Measurements from ENCODE around the gene DNAL4.
A peak's percentile ranks its signal among the peaks of the same experiment; 100 is the strongest.

Gene DNAL4

GRCh38 chr22:38735126-38735464, 58.8 kb downstream of the DNAL4 start:
- Histone ChIP-seq H3K9me3 (ENCODE audit: low read length) (no peaks in the 10 kb centered on the region), H3K27me3 (ENCODE audit: control insufficient read depth in 1 of 2, insufficient read depth in 2 of 2, low read length in 2 of 2) (no peaks in the 10 kb centered on the region), H3K4me1 (ENCODE audit: insufficient read depth, low read length) (peaks cover 31% of the 10 kb centered on the region), H3K36me3 (ENCODE audit: insufficient read depth, low read length) (peaks cover 82% of the 10 kb centered on the region), H3K9ac (ENCODE audit: low read length) (no peak overlapping the region), H3K4me3 (ENCODE audit: low read depth in 1 of 2, low read length in 2 of 2) (no peak overlapping the region), H3K27ac (ENCODE audit: low read depth, low read length) (no peak overlapping the region)

DNA sequence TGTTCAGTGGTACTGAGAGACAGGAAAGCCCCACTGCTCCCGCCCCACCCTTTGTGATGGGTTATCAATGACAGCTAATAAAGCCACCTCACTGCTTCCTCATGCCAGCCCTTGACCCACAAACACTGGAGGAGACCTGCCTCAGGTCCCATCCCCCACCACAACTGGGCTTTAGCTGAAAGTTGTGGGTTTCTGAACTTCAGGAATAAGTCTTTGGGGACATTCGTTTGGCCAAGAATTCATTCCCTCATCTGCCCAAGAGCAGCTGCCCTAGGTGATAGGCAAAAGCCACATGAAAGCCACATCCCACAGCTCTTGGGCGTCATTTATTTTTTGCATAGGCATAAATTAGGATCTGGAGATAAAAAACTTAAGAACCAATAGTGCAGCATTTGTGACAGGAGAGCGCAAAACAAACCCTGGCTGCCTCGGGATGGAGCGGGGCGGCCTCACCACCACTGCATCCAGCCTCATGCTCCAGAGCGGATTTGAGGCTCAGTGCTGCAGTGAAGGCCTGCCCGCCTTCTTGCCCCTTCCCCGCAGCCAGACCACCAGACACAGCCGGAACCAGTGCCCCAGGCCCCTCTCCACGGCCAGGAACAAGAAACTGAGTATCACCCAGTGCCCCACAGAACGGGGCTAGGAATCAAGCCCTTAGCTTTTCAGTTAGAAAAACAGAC, 59.4 kb downstream of the DNAL4 start:
- H3K27me3 ChIP-seq (ENCODE audit: control insufficient read depth in 1 of 2, insufficient read depth in 2 of 2, low read length in 2 of 2): no peaks in the 10 kb centered on the region
- peaks cover 82% of the 10 kb centered on the region for H3K36me3 ChIP-seq (ENCODE audit: insufficient read depth, low read length)
- H3K9me3 ChIP-seq (ENCODE audit: low read length): no peaks in the 10 kb centered on the region
- H3K4me3 ChIP-seq (ENCODE audit: low read depth in 1 of 2, low read length in 2 of 2): no peak overlapping the region
- peak overlapping the region; percentile 53 for H3K27ac ChIP-seq (ENCODE audit: low read depth, low read length)
- peak overlapping the region; percentile 14 for H3K9ac ChIP-seq (ENCODE audit: low read length)
- peaks cover 31% of the 10 kb centered on the region for H3K4me1 ChIP-seq (ENCODE audit: insufficient read depth, low read length)

DNA sequence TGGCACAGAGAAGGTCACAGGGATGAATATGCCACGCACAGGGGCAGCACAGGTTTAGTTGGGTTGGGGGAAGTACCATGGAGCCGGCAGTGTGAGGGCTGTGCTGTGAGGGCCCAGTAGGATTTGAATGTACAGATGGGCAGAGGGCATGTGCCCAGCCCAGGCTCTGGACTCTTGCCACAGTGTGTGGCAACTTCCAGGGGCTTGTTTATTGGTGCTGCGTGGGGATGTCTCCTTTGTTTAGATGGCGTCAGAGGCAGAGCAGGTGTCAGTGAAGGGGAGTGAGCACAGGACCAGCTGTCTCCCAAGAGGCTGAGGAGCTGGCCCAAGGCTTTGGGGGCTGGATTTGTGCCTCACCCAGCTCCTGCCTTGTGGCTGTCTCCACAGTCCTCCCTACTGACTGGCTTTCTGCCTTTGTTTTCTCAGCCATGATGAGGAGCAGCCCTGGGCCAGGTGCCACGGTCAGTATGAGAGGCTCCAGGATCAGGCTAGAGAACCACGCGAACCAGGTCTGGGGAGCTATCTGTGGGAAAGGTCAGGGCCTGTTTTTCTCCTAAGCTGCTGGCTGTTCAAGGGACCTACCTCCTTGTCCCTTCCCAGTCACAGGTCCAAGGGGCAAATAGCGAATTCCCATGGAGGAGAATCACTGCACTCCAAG, 60.1 kb downstream of the DNAL4 start:
- Histone ChIP-seq H3K4me3 (ENCODE audit: low read depth in 1 of 2, low read length in 2 of 2) (peak overlapping the region in 1 of 2 donors; percentile 24), H3K4me1 (ENCODE audit: insufficient read depth, low read length) (peaks cover 31% of the 10 kb centered on the region), H3K27ac (ENCODE audit: low read depth, low read length) (peak overlapping the region; percentile 53), H3K27me3 (ENCODE audit: control insufficient read depth in 1 of 2, insufficient read depth in 2 of 2, low read length in 2 of 2) (no peaks in the 10 kb centered on the region), H3K9me3 (ENCODE audit: low read length) (no peaks in the 10 kb centered on the region), H3K36me3 (ENCODE audit: insufficient read depth, low read length) (peaks cover 82% of the 10 kb centered on the region), H3K9ac (ENCODE audit: low read length) (peak overlapping the region; percentile 14)

DNA sequence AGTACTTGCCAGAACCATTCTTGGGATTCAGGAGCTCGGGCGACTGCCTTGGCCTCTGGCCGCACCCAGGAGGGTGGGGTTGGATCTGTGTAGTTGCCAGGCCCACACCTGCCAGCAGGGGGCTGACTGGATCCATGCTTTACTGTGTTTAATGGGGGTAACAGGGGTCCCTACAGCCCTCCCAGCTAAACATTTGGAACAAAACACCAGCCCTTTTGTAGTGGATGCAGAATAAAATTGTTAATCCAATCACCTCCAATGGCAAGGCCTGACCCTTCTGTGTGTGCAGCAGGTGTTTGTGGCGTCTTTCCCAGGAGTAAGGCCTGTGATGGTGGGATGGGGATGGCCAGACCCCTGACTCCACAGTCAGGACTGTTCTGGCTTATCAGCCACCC, 60.6 kb downstream of the DNAL4 start:
- Histone ChIP-seq H3K9ac (ENCODE audit: low read length) (no peak overlapping the region), H3K9me3 (ENCODE audit: low read length) (no peaks in the 10 kb centered on the region), H3K36me3 (ENCODE audit: insufficient read depth, low read length) (peaks cover 82% of the 10 kb centered on the region), H3K27me3 (ENCODE audit: control insufficient read depth in 1 of 2, insufficient read depth in 2 of 2, low read length in 2 of 2) (no peaks in the 10 kb centered on the region), H3K27ac (ENCODE audit: low read depth, low read length) (peak overlapping the region; percentile 53), H3K4me3 (ENCODE audit: low read depth in 1 of 2, low read length in 2 of 2) (peak overlapping the region in 1 of 2 donors; percentile 24), H3K4me1 (ENCODE audit: insufficient read depth, low read length) (peaks cover 31% of the 10 kb centered on the region)

DNA sequence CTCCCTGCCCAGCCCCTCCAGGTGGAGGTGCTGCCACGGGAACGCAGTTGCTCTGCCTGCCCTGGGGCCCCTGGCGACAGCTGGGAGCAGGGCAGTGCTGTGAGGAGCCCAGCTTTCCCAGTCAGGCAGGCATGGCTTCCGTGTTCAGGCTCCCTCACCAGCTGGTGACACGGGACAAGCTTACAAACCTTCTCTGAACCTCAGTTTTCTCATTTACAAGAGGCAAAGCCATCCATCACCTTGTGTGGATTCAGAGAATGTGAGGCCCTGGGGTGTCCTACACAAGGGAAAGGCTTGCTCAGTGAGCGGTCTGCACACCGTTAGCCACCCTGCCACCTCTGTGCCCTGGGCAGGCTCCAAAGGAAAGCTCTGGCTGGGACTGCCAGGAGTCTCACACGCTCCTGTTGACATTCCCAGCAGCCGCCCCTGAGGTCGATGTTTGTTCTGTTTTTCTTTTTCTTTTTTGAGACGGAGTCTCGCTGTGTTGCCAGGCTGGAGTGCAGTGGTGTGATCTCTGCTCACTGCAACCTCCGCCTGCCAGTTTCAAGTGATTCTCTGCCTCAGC, 61.6 kb downstream of the DNAL4 start:
- Histone ChIP-seq H3K36me3 (ENCODE audit: insufficient read depth, low read length) (peaks cover 82% of the 10 kb centered on the region), H3K4me3 (ENCODE audit: low read depth in 1 of 2, low read length in 2 of 2) (no peak overlapping the region), H3K27me3 (ENCODE audit: control insufficient read depth in 1 of 2, insufficient read depth in 2 of 2, low read length in 2 of 2) (no peaks in the 10 kb centered on the region), H3K9ac (ENCODE audit: low read length) (no peak overlapping the region), H3K4me1 (ENCODE audit: insufficient read depth, low read length) (peaks cover 31% of the 10 kb centered on the region), H3K27ac (ENCODE audit: low read depth, low read length) (peak overlapping the region; percentile 37), H3K9me3 (ENCODE audit: low read length) (no peaks in the 10 kb centered on the region)

- Histone ChIP-seq H3K9me3 (ENCODE audit: low read length) (no peaks in the 10 kb centered on the region), H3K27ac (ENCODE audit: low read depth, low read length) (peak overlapping the region; percentile 45), H3K4me3 (ENCODE audit: low read depth in 1 of 2, low read length in 2 of 2) (no peak overlapping the region), H3K36me3 (ENCODE audit: insufficient read depth, low read length) (peaks cover 82% of the 10 kb centered on the region), H3K9ac (ENCODE audit: low read length) (no peak overlapping the region), H3K4me1 (ENCODE audit: insufficient read depth, low read length) (peaks cover 31% of the 10 kb centered on the region), H3K27me3 (ENCODE audit: control insufficient read depth in 1 of 2, insufficient read depth in 2 of 2, low read length in 2 of 2) (no peaks in the 10 kb centered on the region)
Measured at GRCh38 chr22:38731703-38732161, 62.2 kb downstream of the DNAL4 start.

DNA sequence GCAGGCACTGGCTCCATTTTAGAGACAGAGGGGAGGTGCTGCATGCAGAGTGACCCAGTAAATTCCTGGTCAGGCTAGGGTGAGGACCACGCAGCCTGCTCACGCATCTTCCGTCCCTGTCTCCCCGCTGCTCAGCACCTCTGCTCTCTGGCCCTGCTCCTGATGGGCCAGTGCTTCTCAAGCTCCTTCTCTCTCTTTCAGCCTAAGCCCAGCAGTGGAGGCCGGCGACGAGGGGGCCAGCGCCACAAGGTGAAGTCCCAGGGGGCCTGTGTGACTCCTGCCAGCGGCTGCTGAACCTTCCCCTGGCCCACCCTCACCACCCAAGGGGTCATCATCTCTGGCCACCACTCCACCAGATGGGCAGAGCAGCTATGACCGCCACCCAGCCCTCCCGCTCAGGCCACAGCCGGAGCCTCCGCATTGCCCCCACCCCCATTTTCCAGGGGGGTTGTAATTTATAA, 63.5 kb downstream of the DNAL4 start:
- Histone ChIP-seq H3K9me3 (ENCODE audit: low read length) (no peaks in the 10 kb centered on the region), H3K27me3 (ENCODE audit: control insufficient read depth in 1 of 2, insufficient read depth in 2 of 2, low read length in 2 of 2) (no peaks in the 10 kb centered on the region), H3K9ac (ENCODE audit: low read length) (no peak overlapping the region), H3K4me3 (ENCODE audit: low read depth in 1 of 2, low read length in 2 of 2) (no peak overlapping the region), H3K36me3 (ENCODE audit: insufficient read depth, low read length) (peaks cover 82% of the 10 kb centered on the region), H3K4me1 (ENCODE audit: insufficient read depth, low read length) (peaks cover 31% of the 10 kb centered on the region), H3K27ac (ENCODE audit: low read depth, low read length) (no peak overlapping the region)

DNA sequence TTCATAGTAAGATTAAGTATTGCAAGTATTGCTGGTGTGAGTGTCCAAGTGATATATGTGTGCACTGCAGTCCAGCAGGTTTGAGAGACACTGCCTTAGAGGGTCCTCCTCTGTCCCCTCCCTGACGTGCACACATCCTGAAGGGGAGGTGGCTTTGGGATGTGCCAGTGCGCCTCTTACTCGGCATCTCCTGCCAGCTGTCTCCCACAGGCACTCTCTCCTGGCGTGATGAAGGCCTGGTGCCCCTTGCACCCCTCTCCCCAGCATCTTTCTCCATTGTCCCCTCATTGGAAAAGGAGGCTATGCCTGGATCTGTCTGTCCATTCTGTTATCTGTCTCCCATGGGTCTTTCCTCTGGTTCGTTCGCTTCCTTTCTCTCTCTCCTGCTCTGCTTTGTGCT, 64.0 kb downstream of the DNAL4 start:
- Histone ChIP-seq H3K4me3 (ENCODE audit: low read depth in 1 of 2, low read length in 2 of 2) (no peak overlapping the region), H3K36me3 (ENCODE audit: insufficient read depth, low read length) (peaks cover 83% of the 10 kb centered on the region), H3K27me3 (ENCODE audit: control insufficient read depth in 1 of 2, insufficient read depth in 2 of 2, low read length in 2 of 2) (no peaks in the 10 kb centered on the region), H3K9me3 (ENCODE audit: low read length) (no peaks in the 10 kb centered on the region), H3K4me1 (ENCODE audit: insufficient read depth, low read length) (peaks cover 31% of the 10 kb centered on the region), H3K9ac (ENCODE audit: low read length) (no peak overlapping the region), H3K27ac (ENCODE audit: low read depth, low read length) (no peak overlapping the region)

DNA sequence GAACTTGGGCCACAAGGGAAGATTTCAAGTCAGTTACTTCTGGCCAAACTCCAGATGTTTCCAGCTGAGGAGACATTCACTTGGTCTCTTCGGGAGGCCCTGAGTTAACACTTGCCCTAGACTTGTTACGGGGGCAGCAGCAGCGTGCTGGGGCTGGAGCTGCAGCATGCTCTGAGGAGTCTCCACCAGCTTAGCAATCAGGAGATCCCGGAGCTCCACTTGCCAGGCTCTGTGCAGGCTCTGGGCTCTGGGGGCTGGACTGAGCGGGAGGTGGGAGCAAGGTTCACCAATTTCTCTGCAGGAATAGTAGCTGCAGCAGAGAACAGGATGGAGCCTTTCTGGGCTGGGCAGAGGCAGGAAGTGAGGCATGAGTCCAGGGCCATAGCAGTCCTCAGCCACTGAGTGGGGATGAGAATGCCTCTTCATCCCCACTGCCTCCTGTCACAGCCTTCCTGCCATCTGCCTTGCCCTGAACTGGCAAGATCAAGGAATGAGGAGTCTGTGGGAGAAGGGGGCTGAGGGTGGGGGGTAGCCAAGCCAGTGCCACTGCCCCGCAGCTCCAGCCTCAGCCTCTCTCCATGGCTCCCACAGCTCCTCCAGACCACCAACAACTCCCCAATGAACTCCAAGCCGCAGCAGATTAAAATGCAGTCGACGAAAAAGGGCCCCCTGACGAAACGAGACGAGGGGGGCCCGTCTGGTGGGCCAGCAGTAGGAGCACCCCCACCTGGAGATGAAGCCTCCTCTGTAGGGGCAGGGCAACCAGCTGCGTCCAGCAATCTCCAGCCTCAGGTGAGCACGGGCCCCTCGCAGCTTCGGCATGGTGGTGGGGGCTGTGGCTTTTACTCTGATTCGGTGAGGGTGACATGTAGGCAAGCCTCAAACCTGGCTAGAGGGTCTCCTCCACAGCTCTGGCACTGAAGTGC, 64.8 kb downstream of the DNAL4 start:
- Histone ChIP-seq H3K9me3 (ENCODE audit: low read length) (no peaks in the 10 kb centered on the region), H3K9ac (ENCODE audit: low read length) (no peak overlapping the region), H3K27ac (ENCODE audit: low read depth, low read length) (no peak overlapping the region), H3K36me3 (ENCODE audit: insufficient read depth, low read length) (peaks cover 85% of the 10 kb centered on the region), H3K4me3 (ENCODE audit: low read depth in 1 of 2, low read length in 2 of 2) (no peak overlapping the region), H3K4me1 (ENCODE audit: insufficient read depth, low read length) (peaks cover 24% of the 10 kb centered on the region), H3K27me3 (ENCODE audit: control insufficient read depth in 1 of 2, insufficient read depth in 2 of 2, low read length in 2 of 2) (no peaks in the 10 kb centered on the region)
